Kidney (tissue), 14 donors: ENCODE results near the gene GPR52. TPM values are rescaled to one million over a fixed set of nuclear protein-coding genes. Genes with fewer than 3 reads are reported as not detected.

Experiments used
- DNase-seq, 5 donors: peaks; one replicate each; pipeline ENCODE4 v3.0.0-alpha.2; 2013 to 2020
- FAIRE-seq: peaks from 2 replicates; lab custom pipeline; 2012; peaks lifted over from hg19 to GRCh38; lab: Jason Lieb, UNC
- H3K27ac ChIP-seq, 2 donors: one replicate each; pipeline ENCODE4 v1.7.0; 2013; ENCODE audit warnings: low read depth in 2 of 2, low read length in 2 of 2, inconsistent platforms in 1 of 2
- H3K27me3 ChIP-seq: one replicate; pipeline ENCODE4 v1.7.1; 2013; ENCODE audit warnings: low read length, inconsistent platforms; ENCODE audit not compliant: control insufficient read depth, insufficient read depth
- H3K36me3 ChIP-seq, 3 donors: one replicate each; pipeline versions ENCODE4 v1.7.0 to v1.7.1; 2013; ENCODE audit warnings: low read length in 3 of 3, control low read depth in 1 of 3, inconsistent platforms in 1 of 3; ENCODE audit not compliant: insufficient read depth in 3 of 3, control insufficient read depth in 2 of 3
- H3K4me1 ChIP-seq, 3 donors: one replicate each; pipeline versions ENCODE4 v1.7.0 to v1.7.1; 2013; ENCODE audit warnings: low read length in 3 of 3, inconsistent platforms in 1 of 3, low read depth in 1 of 3; ENCODE audit not compliant: control insufficient read depth in 2 of 3, insufficient read depth in 2 of 3
- H3K4me3 ChIP-seq, 3 donors: one replicate each; pipeline versions ENCODE4 v1.7.0 to v1.8.1; 2013; ENCODE audit warnings: low read length in 3 of 3, control low read depth in 1 of 3, inconsistent platforms in 1 of 3
- H3K9ac ChIP-seq, 3 donors: one replicate each; pipeline versions ENCODE4 v1.7.0 to v1.7.1; 2013; ENCODE audit warnings: low read length in 3 of 3, control low read depth in 1 of 3, inconsistent platforms in 1 of 3
- H3K9me3 ChIP-seq, 3 donors: one replicate each; pipeline versions ENCODE4 v1.7.0 to v1.7.1; 2013; ENCODE audit warnings: low read length in 3 of 3, control low read depth in 1 of 3, inconsistent platforms in 1 of 3; ENCODE audit not compliant: control insufficient read depth in 2 of 3, insufficient read depth in 1 of 3
- CTCF ChIP-seq: IDR thresholded peaks from 3 replicates; pipeline ENCODE4 v1.5.1; 2012; ENCODE audit warnings: mild to moderate bottlenecking, moderate library complexity, borderline replicate concordance; ENCODE audit not compliant: insufficient read depth; ENCODE audit errors: extremely low read depth
- intact Hi-C: fragments of 100-400 bp; cut with DNase I; formaldehyde crosslinking; loops from one replicate; pipeline ENCODE4 v1.11.1; 2022
- polyA plus RNA-seq: library from polyadenylated mRNA; stranded (reverse); fragments of 350-450 nt; fragmentation: Illumina TruSeq; extraction: RNeasy Lipid Tissue Mini Kit (QIAGEN cat#74804); gene quantifications from one replicate; pipeline ENCODE4 v1.2.3, GENCODE V29; 2014; ENCODE audit warnings: low read depth, low replicate concordance; ENCODE audit not compliant: insufficient read depth
- total RNA-seq: library from RNA; stranded (reverse); fragmentation: NEBNext Ultra II Directional; extraction: Animal tissue kit (Norgen Biotek cat#: 25700); gene quantifications from one replicate; pipeline ENCODE4 v1.2.1, GENCODE V29; 2021
- donor health status: control.
- donor health status: control.
- donor health status: control.
- donor health status: control.
- donor health status: control.
- donor health status: DM: yes; HTN: yes; CAD: no.
- donor health status: Normal renal cell carcinoma (clear cell type).

GPR52 gene
- total and polyA plus RNA-seq, 2 donors from 2014 or later, result 2.7 TPM; not detected in 1

DNA sequence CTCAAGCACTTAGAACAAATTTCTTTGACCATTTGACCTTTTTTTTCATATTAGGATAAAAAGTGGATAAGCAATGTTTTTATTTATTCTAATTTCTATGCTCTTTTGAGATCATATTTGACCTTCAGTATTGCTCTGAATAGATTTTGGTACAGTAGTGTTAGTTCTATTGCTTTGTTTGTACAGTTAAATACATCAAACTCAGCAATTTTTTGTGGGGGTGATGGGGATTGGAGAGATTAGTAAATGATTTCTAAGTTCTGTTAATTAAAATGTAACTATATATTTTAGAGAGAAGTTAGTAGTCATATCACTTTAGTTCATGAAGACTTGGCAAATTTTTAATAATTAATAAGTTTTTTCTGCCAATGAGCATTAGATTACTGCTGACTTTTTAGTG is 2.4 kb upstream of the GPR52 start:
- no peak for FAIRE-seq
- Histone ChIP-seq H3K36me3 (no peaks in the 10 kb centered on the region), H3K27me3 (no peaks in the 10 kb centered on the region), H3K9ac (no peak overlapping the region), H3K27ac (no peak overlapping the region), H3K4me3 (no peak overlapping the region), H3K9me3 (no peaks in the 10 kb centered on the region), H3K4me1 (peaks cover 0 to 2% (median 0%) of the 10 kb centered on the region in 3 donors)
- no peak for TF ChIP-seq CTCF
- DNase-seq, result no peak
- intact Hi-C loops, result no loop called here

DNA sequence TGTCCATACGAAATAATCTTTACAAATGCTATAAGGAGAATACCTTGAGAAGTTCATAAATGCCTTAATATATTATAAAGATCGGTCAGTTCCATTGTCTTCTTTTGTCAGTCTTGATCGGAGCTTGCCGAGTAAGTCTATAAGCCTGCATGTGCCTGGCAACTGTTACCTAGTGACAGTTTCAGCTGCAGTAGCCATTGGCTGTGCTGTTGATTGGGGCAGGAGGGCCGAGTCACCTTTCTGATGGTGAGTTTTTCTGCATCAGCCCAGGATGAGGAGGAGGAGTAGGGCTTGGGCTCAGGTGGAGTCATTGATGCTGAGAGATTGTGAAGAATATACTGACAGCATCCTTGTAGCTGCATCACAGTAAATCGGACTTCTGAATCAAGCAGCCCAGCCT is 1.9 kb upstream of the GPR52 start:
- no peaks in the 10 kb centered on the region for H3K9me3 ChIP-seq
- H3K4me3 ChIP-seq, result no peak overlapping the region
- DNase-seq (no peak), FAIRE-seq (no peak)
- H3K36me3 ChIP-seq, result no peaks in the 10 kb centered on the region
- intact Hi-C loops, result no loop called here
- no peak overlapping the region for H3K9ac ChIP-seq
- H3K27ac ChIP-seq, result no peak overlapping the region
- no peaks in the 10 kb centered on the region for H3K27me3 ChIP-seq
- TF ChIP-seq CTCF, result no peak
- H3K4me1 ChIP-seq, result peaks cover 0 to 2% (median 0%) of the 10 kb centered on the region in 3 donors

DNA sequence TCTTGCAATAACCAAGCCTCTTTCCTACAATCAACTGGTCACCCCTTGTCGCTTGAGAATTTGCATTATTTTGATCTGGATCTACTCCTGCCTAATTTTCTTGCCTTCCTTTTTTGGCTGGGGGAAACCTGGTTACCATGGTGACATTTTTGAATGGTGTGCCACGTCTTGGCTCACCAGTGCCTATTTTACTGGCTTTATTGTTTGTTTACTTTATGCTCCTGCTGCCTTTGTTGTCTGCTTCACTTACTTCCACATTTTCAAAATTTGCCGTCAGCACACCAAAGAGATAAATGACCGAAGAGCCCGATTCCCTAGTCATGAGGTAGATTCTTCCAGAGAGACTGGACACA is 743 bp downstream of the GPR52 start:
- intact Hi-C loops, result no loop called here
- no peak for TF ChIP-seq CTCF
- H3K27ac ChIP-seq, result peak overlapping the region in 1 of 2 donors; percentile 33

DNA sequence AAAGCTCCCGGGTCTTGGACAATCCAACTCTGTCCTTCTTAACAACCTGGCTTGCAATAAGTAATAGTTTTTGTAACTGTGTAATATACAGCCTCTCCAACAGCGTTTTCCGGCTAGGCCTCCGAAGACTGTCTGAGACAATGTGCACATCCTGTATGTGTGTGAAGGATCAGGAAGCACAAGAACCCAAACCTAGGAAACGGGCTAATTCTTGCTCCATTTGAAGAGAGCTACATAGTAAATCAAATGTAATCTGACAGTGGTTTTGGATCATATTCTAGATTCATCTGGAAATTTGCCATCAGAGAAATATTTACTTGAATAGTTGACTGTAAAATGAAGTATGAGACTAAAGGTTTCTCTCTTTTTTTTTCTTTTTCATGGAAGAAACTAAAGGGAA is 1.2 kb downstream of the GPR52 start:
- peak overlapping the region in 1 of 2 donors; percentile 33 for H3K27ac ChIP-seq
- DNase-seq (peak in 2 of 5 donors; percentile 8 to 51), FAIRE-seq (peak; percentile 49)

More for the DNA sequence above, 743 bp downstream of the GPR52 start:
- FAIRE-seq (no peak), DNase-seq (no peak)
- Histone ChIP-seq H3K4me1 (peaks cover 0 to 2% (median 0%) of the 10 kb centered on the region in 3 donors), H3K4me3 (no peak overlapping the region), H3K27me3 (no peaks in the 10 kb centered on the region), H3K9me3 (no peaks in the 10 kb centered on the region), H3K9ac (no peak overlapping the region), H3K36me3 (no peaks in the 10 kb centered on the region)

More for the DNA sequence above, 1.2 kb downstream of the GPR52 start:
- Histone ChIP-seq H3K4me1 (peaks cover 0 to 2% (median 0%) of the 10 kb centered on the region in 3 donors), H3K9ac (no peak overlapping the region), H3K27me3 (no peaks in the 10 kb centered on the region), H3K9me3 (no peaks in the 10 kb centered on the region), H3K4me3 (no peak overlapping the region), H3K36me3 (no peaks in the 10 kb centered on the region)
- intact Hi-C loops, result no loop called here
- no peak for TF ChIP-seq CTCF
